Measurements from ENCODE around the gene AFF1.
"Not testable (repeated sequence)": the region's sequence is repeated elsewhere in the genome, so short reads cannot be mapped to it uniquely, and the experiment has no call there.

AFF1 gene

DNA sequence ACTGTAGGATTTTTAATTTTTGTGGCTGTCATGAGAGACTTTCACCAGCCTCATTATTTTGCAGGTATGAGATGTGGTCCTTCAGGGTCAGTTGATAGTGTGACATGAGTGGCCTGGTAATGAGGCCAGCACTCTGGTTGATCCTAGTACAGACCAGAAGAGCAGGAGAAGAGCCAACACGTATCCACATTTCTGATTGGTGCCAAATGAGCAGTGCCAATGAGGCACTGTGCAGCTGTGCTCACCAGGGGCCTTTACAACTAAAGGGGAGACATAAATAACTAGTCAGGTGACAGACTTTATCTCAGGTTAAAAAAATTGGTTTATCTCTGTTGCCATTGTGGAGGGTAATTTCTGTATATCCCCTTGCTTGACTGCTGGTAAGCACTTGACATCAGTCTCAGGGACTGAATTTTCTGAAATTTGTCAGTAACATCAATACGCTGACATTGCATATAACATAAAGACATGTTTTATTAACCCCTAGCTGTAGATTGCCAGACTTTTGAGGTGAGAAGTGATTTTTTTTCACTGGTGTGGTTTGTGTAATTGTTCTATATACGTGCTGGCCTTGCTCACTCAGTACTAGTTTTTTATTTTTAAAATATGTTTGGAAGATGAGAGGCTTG, 101.2 kb downstream of the AFF1 start:
- no peak for DNase-seq (ENCODE audit: low read depth)

DNA sequence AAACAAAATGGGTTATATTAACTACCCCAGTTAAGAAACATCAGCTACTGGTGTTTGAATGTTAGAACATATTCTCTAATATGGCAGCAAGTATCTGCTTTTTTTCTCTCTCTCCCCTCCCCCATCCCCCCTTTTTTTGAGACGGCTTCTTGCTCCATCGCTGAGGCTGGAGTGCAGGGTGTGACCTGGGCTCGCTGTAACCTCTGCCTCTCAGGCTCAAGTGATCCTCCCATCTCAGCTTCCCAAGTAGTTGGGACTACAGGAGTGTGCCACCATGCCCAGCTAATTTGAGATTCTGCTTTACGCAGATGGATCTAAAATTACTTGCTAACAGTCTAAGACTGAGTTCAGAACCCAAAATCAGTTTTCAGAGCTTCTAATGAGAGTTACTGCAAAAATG, 101.9 kb downstream of the AFF1 start:
- no peak for DNase-seq (ENCODE audit: low read depth)

DNA sequence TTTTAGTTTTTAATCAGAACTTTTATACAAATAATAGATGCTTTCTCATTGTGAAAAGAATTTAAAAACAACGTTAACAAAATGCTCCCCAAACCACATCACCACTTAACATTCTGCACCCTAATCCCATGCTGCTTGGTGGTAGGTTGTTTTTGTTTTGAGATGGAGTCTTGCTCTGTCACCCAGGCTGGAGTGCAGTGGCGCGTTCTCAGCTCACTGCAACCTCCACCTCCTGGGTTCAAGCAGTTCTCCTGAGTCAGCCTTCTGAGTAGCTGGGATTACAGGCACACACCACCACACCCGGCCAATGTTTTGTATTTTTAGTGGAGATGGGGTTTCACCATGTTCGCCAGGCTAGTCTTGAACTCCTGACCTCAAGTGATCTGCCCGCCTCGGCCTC, 102.4 kb downstream of the AFF1 start:
- DNase-seq (ENCODE audit: low read depth) = not testable (repeated sequence)

DNA sequence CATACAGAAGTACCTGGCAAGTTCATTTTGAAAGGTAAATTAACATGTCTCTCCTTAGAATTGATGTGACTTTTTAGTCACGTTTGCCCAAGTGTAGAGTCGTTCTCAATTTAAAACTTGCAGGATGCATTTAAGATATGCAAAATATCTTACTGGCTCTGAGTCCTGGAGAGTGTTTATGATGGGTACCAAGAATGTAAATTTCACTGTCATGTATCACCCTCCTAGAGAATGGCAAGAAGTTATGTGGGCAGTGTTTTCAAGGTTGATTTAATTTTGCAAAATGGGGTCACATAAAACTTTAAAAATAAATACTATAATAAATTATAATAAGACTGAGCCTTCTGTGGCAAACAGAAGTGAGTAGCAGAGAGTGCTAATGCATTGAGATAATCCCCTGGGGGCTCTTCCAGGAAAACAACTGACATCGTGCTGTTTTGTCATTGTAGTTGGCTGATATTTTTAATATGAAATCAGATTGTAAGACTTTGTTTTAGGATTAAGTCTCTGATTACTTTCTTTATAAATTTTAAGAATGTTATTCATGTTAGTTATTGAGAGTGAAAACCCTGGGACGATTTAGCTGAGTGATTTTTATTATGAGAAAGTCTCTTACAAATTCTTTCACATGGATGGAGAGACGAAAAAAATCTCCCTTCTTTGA, 103.0 kb downstream of the AFF1 start:
- DNase-seq (ENCODE audit: low read depth) = no peak

DNA sequence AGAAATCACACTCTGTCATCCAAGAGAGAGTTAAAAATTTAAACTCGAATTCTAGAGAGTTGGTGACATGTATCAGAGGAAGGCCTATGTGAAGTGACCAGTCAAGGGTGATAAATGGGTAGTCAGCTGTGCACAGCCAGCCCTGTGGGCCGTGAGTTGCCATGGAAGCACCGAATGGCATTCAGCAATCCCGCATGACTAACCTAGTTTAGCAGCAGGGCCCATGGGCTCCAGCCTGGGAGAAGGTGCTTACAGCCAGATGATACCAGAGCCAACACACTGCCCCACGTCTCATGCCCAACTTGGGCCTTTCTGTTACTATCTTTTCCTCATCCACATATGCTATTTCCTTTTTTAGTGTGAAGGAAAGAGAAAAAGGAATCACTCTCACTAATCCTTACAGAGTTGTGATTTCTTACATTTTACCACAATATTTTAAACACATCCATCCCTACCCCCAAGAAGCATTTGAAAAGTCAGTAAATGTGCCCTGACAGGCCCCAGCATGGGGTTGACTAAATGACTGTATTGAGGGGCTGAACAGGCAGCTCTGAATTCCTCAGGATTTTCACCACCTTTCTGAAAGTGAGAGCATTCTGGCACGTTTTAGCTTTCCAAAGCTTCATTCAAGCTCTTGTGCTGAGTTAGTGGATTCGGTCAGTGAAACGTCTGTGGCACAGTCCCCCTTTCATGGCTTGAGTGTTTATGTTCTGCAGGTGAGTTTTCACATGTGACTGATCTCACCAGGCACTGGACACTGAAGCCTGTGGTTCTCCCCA, 104.2 kb downstream of the AFF1 start:
- DNase-seq (ENCODE audit: low read depth) = no peak

DNA sequence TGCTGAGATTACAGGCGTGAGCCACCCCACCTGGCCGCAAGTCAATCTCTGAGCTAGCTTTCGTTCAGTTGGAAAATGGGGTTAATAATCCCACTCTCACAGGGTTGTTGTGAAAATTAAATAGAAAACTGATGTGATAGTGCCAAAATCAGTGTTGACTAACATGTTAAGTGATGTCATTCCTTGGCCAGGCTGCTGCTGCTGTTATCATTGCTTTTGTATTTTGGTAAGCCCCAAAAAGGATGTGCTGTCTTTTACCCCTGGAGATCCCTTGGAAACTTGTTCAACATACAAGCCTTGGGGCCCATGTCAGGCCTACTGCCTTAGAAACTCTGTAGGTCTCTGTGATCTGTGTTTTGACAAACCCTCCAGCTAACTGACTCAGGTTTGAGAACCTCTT, 106.3 kb downstream of the AFF1 start:
- no peak for DNase-seq (ENCODE audit: low read depth)

DNA sequence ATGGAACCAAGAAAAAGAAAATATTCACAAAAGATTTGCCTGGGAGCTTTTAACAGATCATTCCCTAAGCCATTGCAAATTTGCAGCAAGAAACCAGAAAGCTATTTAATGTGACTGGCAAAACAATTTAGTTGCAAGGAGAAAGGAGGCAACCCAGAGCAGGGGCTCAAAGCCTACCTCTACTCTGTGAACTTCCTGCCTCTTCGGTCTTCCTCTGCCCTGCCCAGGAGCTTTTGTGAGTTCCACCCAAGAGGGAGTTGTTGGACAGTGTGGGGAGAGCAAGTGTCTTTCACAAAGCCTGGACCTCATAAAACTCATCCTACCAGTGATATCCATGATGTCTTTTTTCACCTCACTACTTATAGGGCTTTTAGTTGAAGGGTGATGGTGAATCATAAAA, 107.4 kb downstream of the AFF1 start:
- no peak for DNase-seq (ENCODE audit: low read depth)

DNA sequence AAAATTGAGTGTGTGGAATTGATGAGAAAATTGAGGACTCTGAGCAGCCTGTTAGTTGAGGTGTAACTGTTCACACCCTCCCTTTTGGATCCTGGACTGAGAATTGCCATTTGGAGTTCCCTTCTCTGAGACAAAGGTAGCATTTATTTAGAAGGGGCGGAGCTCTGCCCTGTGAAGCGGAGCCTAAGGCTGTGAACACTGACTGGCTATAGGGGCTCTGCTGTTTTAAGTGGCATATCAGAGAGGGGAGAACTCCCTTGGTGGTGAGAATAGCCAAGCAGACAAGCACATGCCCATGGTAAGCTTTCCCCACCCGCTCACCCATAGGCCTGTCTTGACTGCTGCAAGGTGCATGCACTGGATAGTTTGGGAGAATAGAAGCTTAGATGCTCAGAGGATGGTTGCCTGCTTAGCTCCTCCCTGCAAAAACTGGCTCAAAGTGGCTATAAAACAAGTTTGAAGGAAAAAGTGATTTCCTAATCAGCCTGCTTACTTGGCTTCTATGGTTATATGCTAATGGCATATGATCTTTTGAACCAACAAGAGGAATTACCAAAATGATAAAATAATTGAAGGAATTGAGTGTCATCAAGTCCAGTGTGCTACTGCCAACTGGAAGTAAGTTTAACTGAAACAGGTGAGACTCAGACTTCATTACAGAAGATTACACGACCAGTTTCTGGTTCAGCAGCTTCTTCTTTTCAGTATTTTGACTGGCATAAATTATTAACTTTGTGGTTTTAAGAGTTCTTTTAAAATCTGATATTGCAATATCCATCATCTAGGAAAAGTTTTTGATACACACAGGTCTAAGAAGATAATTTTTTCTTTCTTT, 108.4 kb downstream of the AFF1 start:
- no peak for DNase-seq (ENCODE audit: low read depth)

DNA sequence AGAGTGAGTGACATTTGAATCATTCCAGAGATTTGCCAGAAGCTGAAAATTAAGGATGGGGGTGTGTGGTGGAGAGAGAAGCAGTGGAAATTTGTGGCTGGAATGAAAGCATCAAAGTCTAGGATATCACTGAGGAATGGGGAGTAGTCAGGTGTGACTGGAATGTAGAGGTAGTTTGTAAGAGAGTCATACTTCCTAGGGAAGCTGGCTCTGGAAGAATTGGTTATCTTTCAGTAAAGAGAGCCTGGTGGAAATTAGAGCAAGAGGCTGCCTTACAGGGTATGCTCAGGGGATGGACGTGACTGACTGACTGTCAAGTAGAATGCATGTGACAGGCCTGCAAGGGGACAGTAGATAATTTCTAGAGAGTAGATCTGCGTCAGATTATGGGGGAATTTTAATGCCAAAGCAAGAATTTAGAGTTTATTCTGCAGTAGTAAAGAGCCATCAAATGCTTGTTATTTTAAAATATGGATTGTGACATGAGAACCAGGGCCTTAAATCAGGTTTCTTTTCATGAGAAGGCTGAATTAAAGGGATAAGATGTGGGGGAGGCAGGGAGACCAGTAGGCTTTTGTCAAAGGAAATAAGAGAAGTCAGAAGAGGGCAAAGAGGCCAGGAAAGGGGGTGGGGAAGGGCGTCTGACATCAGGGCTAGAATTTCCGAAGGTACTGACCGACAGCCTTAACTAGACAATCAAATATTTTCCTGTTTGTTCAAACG, 109.9 kb downstream of the AFF1 start:
- DNase-seq (ENCODE audit: low read depth) = no peak

DNA sequence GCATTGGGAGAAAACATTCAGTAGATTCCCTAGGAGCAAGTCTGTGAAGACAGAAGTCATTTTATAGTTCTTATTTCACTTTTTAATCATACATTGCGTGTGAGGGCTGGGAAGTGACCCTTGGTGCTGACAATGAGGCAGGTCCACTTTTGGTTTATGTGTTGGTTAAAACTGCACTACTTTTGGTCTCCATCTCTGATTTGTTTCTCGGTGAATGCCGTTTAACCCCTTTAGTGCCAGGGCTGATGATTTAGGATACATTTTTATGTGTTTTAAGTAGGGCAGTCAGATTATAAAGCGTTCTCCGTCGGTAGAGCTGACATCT, 110.4 kb downstream of the AFF1 start:
- DNase-seq (ENCODE audit: low read depth) = no peak

DNA sequence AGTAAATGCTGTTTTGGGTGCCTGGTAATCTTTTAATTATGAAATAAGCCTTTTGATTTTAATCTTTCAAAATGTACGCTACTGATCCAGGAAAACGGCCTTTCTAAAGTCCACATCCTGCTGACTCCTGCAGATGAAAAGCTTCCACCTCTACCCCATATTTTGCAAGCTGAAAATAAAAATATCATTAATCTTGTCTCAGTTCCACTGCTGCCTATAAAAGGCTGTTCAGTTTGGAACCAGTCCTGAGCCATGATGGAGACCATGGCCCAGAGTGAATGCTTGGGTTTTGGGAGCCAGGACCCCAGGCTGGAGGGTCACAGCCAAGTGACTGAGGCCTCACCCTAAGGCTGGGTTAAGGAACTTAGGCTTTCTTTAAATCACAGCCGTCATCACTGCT, 110.8 kb downstream of the AFF1 start:
- DNase-seq (ENCODE audit: low read depth) = no peak

DNA sequence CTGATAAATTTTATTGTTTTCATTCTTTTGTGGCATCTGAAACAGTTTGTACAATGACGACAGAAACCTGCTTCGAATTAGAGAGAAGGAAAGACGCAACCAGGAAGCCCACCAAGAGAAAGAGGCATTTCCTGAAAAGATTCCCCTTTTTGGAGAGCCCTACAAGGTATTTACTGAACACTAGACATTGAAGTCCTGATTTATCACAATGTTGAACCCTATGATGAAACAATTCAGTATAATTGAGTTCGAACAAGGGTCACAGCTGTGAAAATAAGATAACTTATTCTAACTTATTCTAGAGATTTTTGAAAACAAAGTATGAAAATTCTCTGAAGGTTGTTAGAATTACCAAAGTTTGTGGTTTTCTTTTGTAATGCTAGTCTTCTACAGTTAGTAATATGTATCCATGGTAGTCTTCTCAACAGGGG, 111.3 kb downstream of the AFF1 start:
- no peak for DNase-seq (ENCODE audit: low read depth)

DNA sequence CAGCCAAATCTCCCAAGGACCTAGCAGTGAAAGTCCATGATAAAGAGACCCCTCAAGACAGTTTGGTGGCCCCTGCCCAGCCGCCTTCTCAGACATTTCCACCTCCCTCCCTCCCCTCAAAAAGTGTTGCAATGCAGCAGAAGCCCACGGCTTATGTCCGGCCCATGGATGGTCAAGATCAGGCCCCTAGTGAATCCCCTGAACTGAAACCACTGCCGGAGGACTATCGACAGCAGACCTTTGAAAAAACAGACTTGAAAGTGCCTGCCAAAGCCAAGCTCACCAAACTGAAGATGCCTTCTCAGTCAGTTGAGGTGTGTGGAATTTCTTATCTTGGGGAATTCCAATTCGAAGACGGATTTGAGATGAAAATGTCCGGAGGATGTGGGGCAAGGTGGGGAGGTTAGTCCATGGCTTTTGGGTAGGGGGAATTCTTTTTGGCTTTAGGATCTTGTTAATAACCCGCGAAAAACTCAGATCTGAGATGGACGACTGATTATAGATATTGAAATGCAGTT, 112.5 kb downstream of the AFF1 start:
- DNase-seq (ENCODE audit: low read depth) = no peak

DNA sequence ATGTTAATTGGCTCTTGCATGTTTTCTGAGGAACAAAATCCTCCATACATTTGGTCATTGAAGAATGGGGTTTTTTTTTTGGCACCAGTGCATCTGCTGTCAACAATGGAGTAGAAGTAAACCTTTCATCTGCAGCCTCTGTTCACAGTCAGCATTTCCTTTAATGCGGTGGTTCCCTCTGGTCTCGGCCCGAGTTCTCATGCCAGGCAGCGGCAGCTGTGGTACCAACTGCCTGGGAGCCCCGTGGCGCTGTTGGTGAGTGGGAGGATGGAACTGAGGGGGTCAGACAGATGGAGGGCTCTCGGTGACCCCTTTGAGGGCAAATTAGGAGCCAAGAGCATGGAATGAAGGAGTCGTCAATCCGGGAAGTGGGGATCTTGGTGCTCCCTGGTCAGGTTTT, 114.7 kb downstream of the AFF1 start:
- DNase-seq (ENCODE audit: low read depth) = no peak

DNA sequence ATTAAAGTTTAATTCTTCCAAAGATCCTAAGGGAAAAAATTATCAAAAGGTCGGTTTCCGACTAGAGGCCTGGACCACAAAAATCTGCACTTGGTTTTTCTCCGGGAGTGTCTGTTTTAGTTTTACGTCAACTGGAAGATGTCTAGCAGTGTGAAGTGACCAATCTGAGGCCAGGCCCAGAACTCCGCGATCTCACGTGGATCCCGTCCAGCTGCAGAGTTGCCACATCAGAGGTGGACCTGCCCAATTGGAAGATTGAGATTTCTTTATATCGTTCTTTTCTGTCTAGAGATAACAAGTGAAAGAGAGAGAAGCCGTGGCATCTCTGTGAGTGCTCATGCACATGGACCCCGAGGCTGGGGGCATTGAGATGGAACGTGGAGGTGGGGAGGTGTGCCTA, 115.8 kb downstream of the AFF1 start:
- DNase-seq (ENCODE audit: low read depth) = no peak

DNA sequence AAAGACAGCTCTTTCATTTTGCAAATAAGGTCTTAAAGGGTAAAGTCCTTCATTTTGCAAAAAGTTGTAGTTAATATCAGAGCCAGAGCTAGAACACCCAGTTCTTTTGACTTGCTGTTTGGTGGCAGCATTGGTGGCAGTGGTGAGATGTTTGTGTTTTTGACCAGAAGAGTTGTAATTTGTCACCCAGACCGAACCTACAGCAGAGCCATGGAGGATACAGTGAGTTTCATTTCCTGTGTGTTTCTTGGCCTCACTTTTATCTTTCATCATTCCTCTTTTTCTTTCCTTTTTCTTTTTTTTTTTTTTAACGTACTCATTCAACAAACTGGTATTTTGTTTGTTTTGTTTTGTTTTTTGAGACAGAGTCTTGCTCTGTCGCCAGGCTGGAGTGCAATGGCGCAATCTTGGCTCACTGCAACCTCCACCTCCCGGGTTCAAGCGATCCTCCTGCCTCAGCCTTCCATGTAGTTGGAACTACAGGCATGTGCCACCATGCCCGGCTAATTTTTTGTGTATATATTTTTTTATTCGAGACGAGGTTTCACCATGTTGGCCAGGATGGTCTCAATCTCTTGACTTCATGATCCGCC, 116.4 kb downstream of the AFF1 start:
- DNase-seq (ENCODE audit: low read depth) = no peak

DNA sequence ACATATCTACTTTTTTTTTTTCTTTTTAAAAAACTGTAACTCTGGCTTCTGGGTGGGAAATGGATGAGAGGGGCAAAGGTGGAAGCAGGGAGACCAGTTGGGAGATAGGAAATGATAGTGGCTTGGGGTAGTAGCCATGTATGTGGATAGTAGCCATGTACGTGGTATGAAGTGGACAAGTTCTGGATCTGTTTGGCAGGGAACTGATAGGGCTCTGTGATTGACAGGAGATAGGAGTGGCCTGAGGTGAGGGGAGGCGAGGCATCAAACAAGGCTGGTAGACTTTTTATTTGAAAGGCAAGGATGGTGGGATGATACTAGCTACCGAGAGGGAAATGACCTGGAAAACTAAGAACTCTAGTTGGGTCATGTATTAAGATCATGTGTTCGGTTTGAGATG, 117.8 kb downstream of the AFF1 start:
- no peak for DNase-seq (ENCODE audit: low read depth)

DNA sequence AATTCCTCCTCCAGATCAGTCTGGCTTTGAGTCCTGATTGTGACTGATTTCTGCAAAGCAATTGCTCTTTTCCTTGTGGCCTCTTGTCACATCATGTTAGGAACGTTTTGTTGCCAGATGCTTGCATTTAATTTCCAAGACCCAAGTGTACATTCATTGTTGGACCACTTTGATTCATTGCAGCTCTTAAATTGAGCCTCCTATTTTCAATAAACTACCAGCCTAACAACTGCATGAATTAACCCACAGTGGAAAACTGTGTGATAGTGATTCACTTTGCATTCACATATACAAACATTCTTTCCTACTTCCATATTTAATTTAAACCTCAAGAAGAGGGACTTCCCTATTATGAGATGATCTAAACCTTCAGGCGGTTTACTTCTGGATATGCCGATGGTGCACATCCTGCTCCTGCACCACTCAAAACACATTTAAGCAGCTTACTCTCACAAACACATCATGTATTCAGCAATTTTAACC, 118.4 kb downstream of the AFF1 start:
- no peak for DNase-seq (ENCODE audit: low read depth)

DNA sequence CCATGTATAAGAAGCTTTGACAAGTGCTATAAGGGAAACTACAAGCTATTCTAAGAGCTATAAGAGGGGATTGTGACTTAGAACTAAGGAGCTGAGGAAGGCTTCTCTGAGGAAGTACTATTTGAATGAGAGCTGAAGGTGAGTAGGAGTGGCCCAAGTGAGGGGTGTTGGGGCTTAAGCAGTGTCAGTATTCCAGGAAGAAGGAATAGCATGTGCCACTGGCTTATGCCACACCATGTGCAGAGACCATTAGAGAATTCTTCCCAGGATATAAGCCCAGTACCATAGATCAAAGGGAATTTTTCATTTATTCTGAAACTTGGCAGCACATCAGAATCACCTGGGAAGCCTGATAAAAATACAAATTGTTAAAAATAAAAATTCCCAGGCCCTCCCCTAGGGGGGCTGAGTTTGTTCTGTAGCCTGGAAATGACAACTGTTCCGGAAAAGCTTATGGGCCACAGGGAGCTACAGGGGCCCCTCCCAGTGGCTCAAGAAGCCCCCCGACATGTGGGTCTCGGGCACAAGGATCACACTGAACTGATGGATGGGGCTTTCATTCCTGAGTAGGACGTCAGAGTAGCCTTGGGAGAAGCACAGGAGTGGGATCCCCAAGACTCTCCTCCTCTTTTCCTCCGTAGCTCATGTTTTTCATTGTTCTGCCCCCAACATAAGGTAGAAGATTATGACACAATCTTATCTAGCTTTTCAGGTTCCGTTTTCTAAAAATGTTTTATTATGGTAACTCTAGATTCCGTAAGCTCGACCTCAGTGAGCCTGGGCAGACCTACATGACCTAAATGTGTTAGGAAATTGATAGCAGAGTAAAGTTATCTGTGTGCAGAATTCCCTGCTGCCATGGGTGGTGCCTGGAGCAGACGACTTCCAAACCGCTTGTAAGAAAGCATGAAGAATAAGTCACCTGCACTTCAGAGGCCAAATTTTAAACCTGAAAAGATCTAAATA, 119.3 kb downstream of the AFF1 start:
- no peak for DNase-seq (ENCODE audit: low read depth)

DNA sequence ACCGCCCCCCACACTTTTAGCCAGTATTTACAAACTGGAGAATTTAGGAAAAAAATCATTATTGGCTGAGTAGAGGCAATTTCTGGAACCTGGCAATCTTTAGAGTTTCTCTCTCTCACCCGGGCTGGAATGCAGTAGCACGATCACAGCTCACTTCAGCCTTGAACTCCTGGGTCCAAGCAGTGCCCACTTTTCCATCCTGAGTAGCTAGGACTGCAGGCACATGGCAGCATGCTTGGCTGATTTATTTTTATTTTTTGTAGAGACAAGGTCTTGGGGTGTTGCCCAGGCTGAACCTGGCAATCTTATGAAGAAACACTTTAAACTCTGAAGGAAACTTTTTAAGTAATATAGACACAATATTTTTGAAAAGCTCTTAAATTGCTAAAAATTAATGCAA, 120.1 kb downstream of the AFF1 start:
- DNase-seq (ENCODE audit: low read depth) = no peak

Measured in fibroblast of the conjunctiva (primary cell).